Right lobe of liver (tissue), 6 donors: ENCODE measurements around the gene NTF4. TPM values are rescaled to one million over a fixed set of nuclear protein-coding genes. Genes with fewer than 3 reads are reported as not detected.
A peak's percentile ranks its signal among the peaks of the same experiment; 100 is the strongest.
"Not testable (repeated sequence)": the region's sequence is repeated elsewhere in the genome, so short reads cannot be mapped to it uniquely, and the experiment has no call there.

ENCODE experiments used
- ATAC-seq, 4 donors: fragments of 200-7000 bp; cut with Tn5 transposase; one replicate each; pipeline ENCODE4 v1.9.1; 2020; ENCODE audit warnings: mild to moderate bottlenecking in 4 of 4, moderate library complexity in 4 of 4
- DNase-seq, 3 donors: peaks; one replicate each; pipeline ENCODE4 v3.0.0-alpha.2; 2020
- H3K27ac ChIP-seq, 3 donors: fragments of 200-600 bp; one replicate each; pipeline ENCODE4 v1.8.0; 2022
- H3K27me3 ChIP-seq, 2 donors: fragments of 200-600 bp; one replicate each; pipeline ENCODE4 v1.8.0; 2022
- H3K36me3 ChIP-seq, 4 donors: fragments of 200-600 bp; sonication (generic) in 1 of 4; one replicate each; pipeline versions ENCODE4 v1.5.1 to v1.8.0; 2017 to 2022; ENCODE audit warnings: control low read depth in 1 of 4
- H3K4me1 ChIP-seq, 4 donors: fragments of 200-600 bp; sonication (generic) in 1 of 4; one replicate each; pipeline versions ENCODE4 v1.5.1 to v1.8.0; 2017 to 2022; ENCODE audit warnings: control low read depth in 1 of 4
- H3K4me3 ChIP-seq, 3 donors: fragments of 200-600 bp; one replicate each; pipeline ENCODE4 v1.8.0; 2022
- H3K9me3 ChIP-seq, 4 donors: fragments of 200-600 bp; sonication (generic) in 1 of 4; one replicate each; pipeline versions ENCODE4 v1.5.1 to v1.8.0; 2017 to 2022; ENCODE audit warnings: control low read depth in 1 of 4
- CTCF ChIP-seq, 4 donors: fragments of 200-600 bp in 3 of 4; fragments of 450-650 bp in 1 of 4; IDR thresholded peaks; one replicate each; pipeline versions ENCODE4 v1.5.1 to v1.8.0; 2016 to 2022; ENCODE audit warnings: antibody characterized with exemption in 4 of 4, mild to moderate bottlenecking in 2 of 4
- WGBS: methylation state at CpG from one replicate; pipeline ENCODE4 v1.1.6; 2018; ENCODE audit warnings: low coverage, low lambda C conversion rate; ENCODE audit not compliant: insufficient coverage; ENCODE audit errors: missing lambda C conversion rate; 5-methylcytosine and 5-hydroxymethylcytosine counted together
- intact Hi-C, 2 donors: fragments of 100-400 bp; cut with DNase I; formaldehyde crosslinking; loops; one replicate each; pipeline versions ENCODE4 v1.11.2 to v1.14.1; 2022
- total RNA-seq, 6 experiments: library from RNA; depleted of rRNA in 2 of 6; stranded (reverse); fragments of >200 nt in 2 of 6; fragmentation: NEBNext Ultra II Directional in 3 of 6; extraction: Animal tissue kit (Norgen Biotek cat#: 25700) in 3 of 6; gene quantifications; one replicate each; pipeline versions ENCODE4 v1.1.0 to v1.2.4, GENCODE V29; 2016 to 2023
- donor health status: DM: no; HTN: yes; CAD: no.
- donor health status: DM: no; HTN: no; CAD: no.
- donor health status: DM: no; HTN: no; CAD: no.
- donor health status: DM: no; HTN: yes; CAD: no.
- donor health status: DM: no; HTN: yes; CAD: no.

Gene NTF4
- total RNA-seq, 6 experiments from 2014 or later: not detected

GRCh38 chr19:49038111-49038510 lies 26.5 kb downstream of the NTF4 start:
- H3K9me3 ChIP-seq, H3K4me3 ChIP-seq, H3K36me3 ChIP-seq, H3K27ac ChIP-seq, H3K4me1 ChIP-seq, intact Hi-C loops, H3K27me3 ChIP-seq, ATAC-seq, DNase-seq: not testable (repeated sequence)
- 93% methylated on average over 6 of the region's 8 CpGs for WGBS

GRCh38 chr19:49036815-49037214 lies 27.8 kb downstream of the NTF4 start, which contains the start of gene CGB1:
CGB1 (minus strand) TSS chr19:49036895; CDS start chr19:49036711, 184 bp downstream.
- H3K4me3 ChIP-seq, H3K27me3 ChIP-seq, intact Hi-C loops, H3K27ac ChIP-seq, ATAC-seq, H3K4me1 ChIP-seq, H3K36me3 ChIP-seq, DNase-seq, H3K9me3 ChIP-seq: not testable (repeated sequence)
- TF ChIP-seq CTCF (IDR thresholded peaks at IDR 0.05): peak; percentile 12 to 25 (median 22)
- 79% methylated on average over 9 of the region's 18 CpGs for WGBS

GRCh38 chr19:49031642-49032301 lies 32.8 kb downstream of the NTF4 start, which contains the start of gene CGB2:
CGB2 (plus strand) TSS chr19:49031890; CDS start chr19:49032096, 206 bp downstream.
- H3K27me3 ChIP-seq, H3K36me3 ChIP-seq, intact Hi-C loops, H3K27ac ChIP-seq, DNase-seq, H3K9me3 ChIP-seq, H3K4me3 ChIP-seq, H3K4me1 ChIP-seq, ATAC-seq: not testable (repeated sequence)
- peak in 2 of 4 donors; percentile 9 to 22 for TF ChIP-seq CTCF (IDR thresholded peaks at IDR 0.05)
- 16% methylated on average over 13 of the region's 28 CpGs for WGBS

GRCh38 chr19:49030323-49030722 lies 34.3 kb downstream of the NTF4 start:
- WGBS: 83% methylated on average over 5 of the region's 8 CpGs
- ATAC-seq: not testable (repeated sequence)

GRCh38 chr19:49029749-49030148 lies 34.9 kb downstream of the NTF4 start:
- H3K4me3 ChIP-seq, H3K36me3 ChIP-seq, DNase-seq, H3K9me3 ChIP-seq, H3K27ac ChIP-seq, H3K4me1 ChIP-seq, ATAC-seq, H3K27me3 ChIP-seq, intact Hi-C loops: not testable (repeated sequence)
- WGBS: 80% methylated on average over 2 of the region's 14 CpGs

More at GRCh38 chr19:49030323-49030722, 34.3 kb downstream of the NTF4 start:
- H3K27me3 ChIP-seq, H3K9me3 ChIP-seq, DNase-seq, H3K4me1 ChIP-seq, H3K27ac ChIP-seq, H3K4me3 ChIP-seq, H3K36me3 ChIP-seq, intact Hi-C loops: not testable (repeated sequence)

GRCh38 chr19:49028686-49029085 lies 35.9 kb downstream of the NTF4 start:
- H3K27ac ChIP-seq, H3K4me1 ChIP-seq, H3K4me3 ChIP-seq, H3K27me3 ChIP-seq, ATAC-seq, intact Hi-C loops, DNase-seq, H3K36me3 ChIP-seq, H3K9me3 ChIP-seq: not testable (repeated sequence)
- WGBS: 69% methylated on average over 3 of the region's 9 CpGs

GRCh38 chr19:49025599-49025998 lies 39.0 kb downstream of the NTF4 start:
- intact Hi-C loops, H3K4me1 ChIP-seq, H3K27ac ChIP-seq, H3K9me3 ChIP-seq, ATAC-seq, H3K27me3 ChIP-seq, DNase-seq, H3K36me3 ChIP-seq, H3K4me3 ChIP-seq: not testable (repeated sequence)
- WGBS: 74% methylated on average over 11 of the region's 23 CpGs

- ATAC-seq, intact Hi-C loops: not testable (repeated sequence)
- WGBS: no CpG with 5 or more reads among the region's 6 CpGs
These were observed 39.5 kb downstream of the NTF4 start for GRCh38 chr19:49025088-49025487.

GRCh38 chr19:49024233-49024632 lies 40.4 kb downstream of the NTF4 start, which contains the start of gene CGB3:
CGB3 (minus strand) TSS chr19:49024333; CDS start chr19:49023971, 362 bp downstream.
- H3K4me1 ChIP-seq, H3K27me3 ChIP-seq, DNase-seq, intact Hi-C loops, H3K36me3 ChIP-seq, H3K4me3 ChIP-seq, H3K27ac ChIP-seq, H3K9me3 ChIP-seq, ATAC-seq: not testable (repeated sequence)
- WGBS: no CpG with 5 or more reads among the region's 15 CpGs

More at GRCh38 chr19:49025088-49025487, 39.5 kb downstream of the NTF4 start:
- H3K4me3 ChIP-seq, H3K27ac ChIP-seq, H3K36me3 ChIP-seq, H3K9me3 ChIP-seq, DNase-seq, H3K4me1 ChIP-seq, H3K27me3 ChIP-seq: not testable (repeated sequence)
